ENCODE data around the gene TMEM184B. TPM values are rescaled to one million over a fixed set of nuclear protein-coding genes. Genes with fewer than 3 reads are reported as not detected.

The TMEM184B gene
- total RNA-seq, 4 donors from 2014 or later: 52.0 to 108 (median 64.9) TPM

DNA sequence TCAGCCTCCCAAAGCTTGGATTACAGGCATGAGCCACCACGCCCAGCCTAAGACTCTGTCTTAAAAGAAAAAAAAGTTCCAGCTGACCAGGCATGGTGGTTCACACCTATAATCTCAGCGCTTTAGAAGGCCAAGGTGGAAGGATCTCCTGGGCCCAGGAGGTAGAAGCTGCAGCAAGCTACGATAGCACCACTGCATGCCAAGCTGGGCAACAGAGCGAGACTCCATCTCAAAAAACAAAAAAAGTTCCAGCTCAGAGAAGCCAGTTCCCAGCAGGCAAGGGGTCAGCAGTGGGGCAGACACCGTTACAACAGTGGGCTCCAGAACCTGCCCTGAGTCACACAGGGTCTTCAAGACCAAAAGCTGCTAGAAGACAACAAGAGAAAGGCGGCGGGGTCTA is 3.3 kb downstream of the TMEM184B start:
- TF ChIP-seq POLR2AphosphoS5 (IDR thresholded peaks at IDR 0.05): no peak
- TF ChIP-seq POLR2A (IDR thresholded peaks at IDR 0.05): no peak
- no peak for TF ChIP-seq EP300 (IDR thresholded peaks at IDR 0.05)
- TF ChIP-seq, protein P1, sequence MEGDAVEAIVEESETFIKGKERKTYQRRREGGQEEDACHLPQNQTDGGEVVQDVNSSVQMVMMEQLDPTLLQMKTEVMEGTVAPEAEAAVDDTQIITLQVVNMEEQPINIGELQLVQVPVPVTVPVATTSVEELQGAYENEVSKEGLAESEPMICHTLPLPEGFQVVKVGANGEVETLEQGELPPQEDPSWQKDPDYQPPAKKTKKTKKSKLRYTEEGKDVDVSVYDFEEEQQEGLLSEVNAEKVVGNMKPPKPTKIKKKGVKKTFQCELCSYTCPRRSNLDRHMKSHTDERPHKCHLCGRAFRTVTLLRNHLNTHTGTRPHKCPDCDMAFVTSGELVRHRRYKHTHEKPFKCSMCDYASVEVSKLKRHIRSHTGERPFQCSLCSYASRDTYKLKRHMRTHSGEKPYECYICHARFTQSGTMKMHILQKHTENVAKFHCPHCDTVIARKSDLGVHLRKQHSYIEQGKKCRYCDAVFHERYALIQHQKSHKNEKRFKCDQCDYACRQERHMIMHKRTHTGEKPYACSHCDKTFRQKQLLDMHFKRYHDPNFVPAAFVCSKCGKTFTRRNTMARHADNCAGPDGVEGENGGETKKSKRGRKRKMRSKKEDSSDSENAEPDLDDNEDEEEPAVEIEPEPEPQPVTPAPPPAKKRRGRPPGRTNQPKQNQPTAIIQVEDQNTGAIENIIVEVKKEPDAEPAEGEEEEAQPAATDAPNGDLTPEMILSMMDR (IDR thresholded peaks at IDR 0.05): no peak
- peaks cover 0 to 92% (median 42%) of the 10 kb centered on the region in 3 donors for H3K4me1 ChIP-seq

DNA sequence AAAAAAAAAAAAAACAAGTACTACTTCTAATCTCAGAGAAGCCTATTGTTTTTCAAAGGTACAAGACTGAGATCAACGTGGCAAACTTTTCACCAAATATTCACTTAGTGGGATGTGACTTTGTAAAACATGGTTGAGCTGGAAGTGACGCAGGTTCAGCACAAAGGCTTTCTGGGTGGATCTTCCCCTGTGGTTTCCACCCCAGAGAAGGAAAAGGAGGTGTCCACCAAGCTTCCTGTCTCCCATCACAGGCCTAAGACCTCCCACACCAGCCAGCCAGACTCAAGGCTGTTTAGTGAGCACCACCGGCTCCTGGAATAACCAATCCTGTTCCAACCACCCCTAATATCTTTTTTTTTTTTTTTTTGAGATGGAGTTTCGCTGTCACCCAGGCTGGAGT is 5.7 kb downstream of the TMEM184B start:
- TF ChIP-seq EP300 (IDR thresholded peaks at IDR 0.05) (no peak), POLR2AphosphoS5 (IDR thresholded peaks at IDR 0.05) (no peak), POLR2A (IDR thresholded peaks at IDR 0.05) (no peak)
- TF ChIP-seq, protein P1 (IDR thresholded peaks at IDR 0.05): no peak
- H3K4me1 ChIP-seq: peaks cover 0 to 88% (median 43%) of the 10 kb centered on the region in 3 donors
- ATAC-seq: peak; percentile 71
- no peaks in the 10 kb centered on the region for H3K36me3 ChIP-seq
- no peaks in the 10 kb centered on the region for H3K27me3 ChIP-seq
- H3K9me3 ChIP-seq: no peaks in the 10 kb centered on the region
- WGBS, 2 donors (ENCODE audit: low coverage in 1 of 2): 45 to 71% methylated on average over 2 to 4 of the region's 4 CpGs
- H3K4me3 ChIP-seq: no peak overlapping the region
- H3K27ac ChIP-seq: peak overlapping the region in 3 of 4 donors; percentile 61 to 98 (median 68)

More for the DNA sequence above, 3.3 kb downstream of the TMEM184B start:
- 80 to 100% methylated on average over 6 of the region's 7 CpGs for WGBS, 2 donors (ENCODE audit: low coverage in 1 of 2)
- no peak overlapping the region for H3K4me3 ChIP-seq
- H3K27me3 ChIP-seq: no peaks in the 10 kb centered on the region
- ATAC-seq: no peak
- no peaks in the 10 kb centered on the region for H3K36me3 ChIP-seq
- peak overlapping the region in 3 of 4 donors; percentile 15 to 98 (median 62) for H3K27ac ChIP-seq
- H3K9me3 ChIP-seq: no peaks in the 10 kb centered on the region

DNA sequence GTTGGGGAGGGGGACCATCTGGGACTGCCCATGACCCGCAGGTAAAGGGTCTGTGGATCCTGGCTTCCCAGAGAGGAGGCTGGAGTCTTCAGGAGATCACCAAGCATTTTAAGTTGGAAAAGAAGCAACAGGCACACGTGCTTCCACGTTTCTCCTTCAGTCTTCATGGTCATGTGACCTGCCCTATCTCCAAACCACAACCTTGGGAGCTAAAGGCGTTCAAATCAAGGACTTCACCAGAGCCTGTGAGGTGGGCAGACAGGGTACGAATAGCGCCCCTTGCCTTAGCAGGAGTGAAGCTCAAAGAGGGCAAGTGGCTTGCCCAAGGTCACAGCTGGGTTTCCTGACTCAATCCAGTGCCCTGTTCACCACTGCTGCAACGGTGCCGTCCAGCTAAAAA is 6.7 kb downstream of the TMEM184B start:
- TF ChIP-seq, protein P1 (IDR thresholded peaks at IDR 0.05): no peak
- TF ChIP-seq POLR2AphosphoS5 (IDR thresholded peaks at IDR 0.05) (no peak), EP300 (IDR thresholded peaks at IDR 0.05) (no peak), POLR2A (IDR thresholded peaks at IDR 0.05) (no peak)
- 33 to 44% methylated on average over 3 to 6 of the region's 8 CpGs for WGBS, 2 donors (ENCODE audit: low coverage in 1 of 2)
- peak overlapping the region in 3 of 4 donors; percentile 61 to 98 (median 68) for H3K27ac ChIP-seq
- no peaks in the 10 kb centered on the region for H3K36me3 ChIP-seq
- H3K27me3 ChIP-seq: no peaks in the 10 kb centered on the region
- no peaks in the 10 kb centered on the region for H3K9me3 ChIP-seq
- ATAC-seq: no peak
- H3K4me3 ChIP-seq: no peak overlapping the region
- peaks cover 0 to 88% (median 45%) of the 10 kb centered on the region in 3 donors for H3K4me1 ChIP-seq

DNA sequence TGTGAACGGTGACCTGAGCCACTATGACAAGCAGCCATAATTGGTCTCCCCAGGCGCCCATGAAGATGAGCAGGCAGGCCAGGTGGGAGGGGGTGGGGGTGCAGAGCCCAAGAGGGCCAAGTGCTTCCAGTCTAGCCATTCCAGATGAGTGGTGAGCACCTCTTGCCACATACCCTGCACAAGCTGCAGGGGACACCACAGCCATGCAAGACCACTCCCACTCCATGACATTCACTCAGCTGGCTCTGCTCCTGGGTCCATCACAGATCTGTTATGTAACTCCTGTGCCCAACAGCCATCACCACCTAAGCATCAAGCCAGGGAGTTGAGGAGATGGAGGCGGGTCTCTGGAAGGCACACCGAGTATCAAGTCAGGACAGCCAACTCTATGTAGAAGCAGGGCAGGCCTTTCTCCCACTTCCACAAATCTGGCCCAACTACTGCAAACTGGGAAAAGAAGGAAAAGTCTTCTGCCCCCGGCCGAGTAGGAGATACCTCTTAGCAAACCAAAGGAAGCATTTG is 8.4 kb downstream of the TMEM184B start:
- no peaks in the 10 kb centered on the region for H3K36me3 ChIP-seq
- WGBS, 2 donors (ENCODE audit: low coverage in 1 of 2): 79 to 83% methylated on average over 1 to 4 of the region's 6 CpGs
- no peak overlapping the region for H3K4me3 ChIP-seq
- peaks cover 0 to 87% (median 40%) of the 10 kb centered on the region in 3 donors for H3K4me1 ChIP-seq
- no peak for TF ChIP-seq POLR2A (IDR thresholded peaks at IDR 0.05)
- no peak for ATAC-seq
- H3K27me3 ChIP-seq: no peaks in the 10 kb centered on the region
- H3K9me3 ChIP-seq: no peaks in the 10 kb centered on the region
- peak overlapping the region in 2 of 4 donors; percentile 9 to 15 for H3K27ac ChIP-seq

DNA sequence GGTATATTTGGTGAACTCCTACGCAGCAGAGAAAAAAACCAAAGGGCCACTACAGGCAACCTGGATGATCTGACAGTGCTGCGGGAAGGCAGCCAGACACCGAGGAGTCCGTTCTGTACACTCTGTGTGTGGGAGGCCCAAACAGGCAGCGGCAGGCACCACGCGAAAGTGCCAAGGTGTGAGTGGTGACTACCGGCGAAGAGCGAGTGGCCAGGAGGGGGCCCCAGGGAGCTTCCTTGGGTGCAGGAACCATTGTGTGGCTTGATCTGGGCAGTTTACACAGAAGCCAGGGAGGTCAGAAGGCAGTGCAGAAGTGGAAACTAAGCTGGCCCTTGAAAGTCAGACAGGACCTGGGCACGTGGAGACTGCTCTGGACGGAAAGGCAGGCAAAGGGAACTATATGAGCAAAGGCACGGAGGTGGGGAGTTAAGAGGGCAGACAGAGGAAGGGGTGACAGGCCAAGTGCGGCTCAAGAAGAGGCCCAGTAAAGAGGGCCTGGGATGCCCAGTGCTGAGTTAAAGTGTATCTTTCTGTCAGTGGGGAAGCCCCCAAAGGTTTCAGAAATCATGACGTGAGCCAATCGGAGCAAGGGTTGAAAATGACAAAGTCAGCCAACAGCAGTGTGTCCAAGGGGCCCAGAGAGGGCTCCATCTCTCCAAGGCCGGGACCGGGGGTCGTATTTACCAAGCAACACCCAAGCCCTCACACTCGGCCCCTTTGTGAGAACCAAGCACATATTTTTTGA is 10.6 kb downstream of the TMEM184B start:
- TF ChIP-seq POLR2A (IDR thresholded peaks at IDR 0.05) (no peak), POLR2AphosphoS5 (IDR thresholded peaks at IDR 0.05) (peak; percentile 14)
- TF ChIP-seq, protein P1 (IDR thresholded peaks at IDR 0.05): peak in 3 of 4 experiments; percentile 33 to 71 (median 51)
- Histone ChIP-seq H3K4me3 (no peak overlapping the region), H3K4me1 (peaks cover 4 to 87% (median 49%) of the 10 kb centered on the region in 3 donors), H3K9me3 (no peaks in the 10 kb centered on the region), H3K27me3 (no peaks in the 10 kb centered on the region), H3K36me3 (no peaks in the 10 kb centered on the region), H3K27ac (peak overlapping the region in 3 of 4 donors; percentile 70 to 89 (median 82))
- 57 to 60% methylated on average over 5 to 20 of the region's 20 CpGs for WGBS, 2 donors (ENCODE audit: low coverage in 1 of 2)
- peak; percentile 26 for ATAC-seq

Measured in gastroesophageal sphincter (tissue), 4 donors.